HG03108 (cell line): ENCODE results near the gene PATE3.

Experiments
- ATAC-seq: cut with Tn5 transposase; IDR thresholded peaks from one replicate; pipeline ENCODE4 v1.9.1; 2021; ENCODE audit warnings: moderate library complexity; ENCODE audit not compliant: unreplicated experiment

PATE3 gene, protein sequence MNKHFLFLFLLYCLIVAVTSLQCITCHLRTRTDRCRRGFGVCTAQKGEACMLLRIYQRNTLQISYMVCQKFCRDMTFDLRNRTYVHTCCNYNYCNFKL

DNA sequence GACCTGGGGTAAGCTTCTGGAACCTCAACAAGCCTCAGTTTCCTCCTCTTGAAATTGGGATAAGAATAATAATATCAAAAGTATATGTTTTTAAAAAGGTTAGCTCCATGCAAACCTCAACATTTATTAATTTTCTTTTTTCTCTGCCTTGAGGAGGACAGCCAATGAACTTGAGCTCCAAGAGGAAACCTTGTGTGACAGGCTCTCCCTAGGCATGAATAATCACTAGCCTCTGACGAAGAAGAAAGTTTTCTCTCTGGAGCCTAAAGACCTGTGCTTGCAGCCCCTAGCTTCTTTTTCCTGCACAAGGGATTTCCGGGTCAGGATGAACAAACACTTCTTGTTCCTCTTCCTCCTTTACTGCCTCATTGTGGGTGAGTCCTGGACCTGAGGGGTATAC lies at the start of gene PATE3:
TSS of gene PATE3 (plus strand) at position 301 of the 400 bp plus-strand sequence. CDS start at position 326, 25 bp downstream.
- no peak for ATAC-seq

GRCh38 chr11:125740617-125741016 lies 47.3 kb upstream of the PATE3 start:
- ATAC-seq, result no peak

GRCh38 chr11:125743681-125744080 lies 44.2 kb upstream of the PATE3 start:
- ATAC-seq, result no peak

- no peak for ATAC-seq
Measured at GRCh38 chr11:125745979-125746378, 41.9 kb upstream of the PATE3 start, which contains the start of gene PATE1. Gene PATE1 (plus strand): TSS chr11:125746279. CDS start chr11:125746305, 26 bp downstream.

DNA sequence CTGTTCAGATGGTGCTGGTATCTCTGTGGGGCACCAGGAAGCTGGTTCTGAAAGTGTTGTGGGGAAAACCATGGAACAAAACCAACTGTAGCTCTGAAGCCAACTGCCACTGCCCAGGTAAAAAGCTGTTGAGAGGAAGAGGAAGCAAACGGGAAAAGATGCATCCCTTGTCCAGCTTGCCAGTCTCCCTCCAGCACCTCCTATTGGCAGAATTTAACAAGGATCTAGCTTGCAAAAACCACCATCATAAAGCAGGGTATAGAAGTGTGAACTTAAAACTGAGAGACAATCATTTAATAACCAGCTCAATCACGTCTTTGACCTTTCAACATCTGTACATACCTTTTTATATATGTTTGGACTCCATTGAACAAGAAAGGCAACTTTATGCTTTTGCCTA lies 37.3 kb upstream of the PATE3 start:
- ATAC-seq, result no peak

GRCh38 chr11:125756050-125756449 lies 31.9 kb upstream of the PATE3 start:
- ATAC-seq, result no peak

- ATAC-seq, result no peak
Measured at GRCh38 chr11:125762445-125762844, 25.5 kb upstream of the PATE3 start.

DNA sequence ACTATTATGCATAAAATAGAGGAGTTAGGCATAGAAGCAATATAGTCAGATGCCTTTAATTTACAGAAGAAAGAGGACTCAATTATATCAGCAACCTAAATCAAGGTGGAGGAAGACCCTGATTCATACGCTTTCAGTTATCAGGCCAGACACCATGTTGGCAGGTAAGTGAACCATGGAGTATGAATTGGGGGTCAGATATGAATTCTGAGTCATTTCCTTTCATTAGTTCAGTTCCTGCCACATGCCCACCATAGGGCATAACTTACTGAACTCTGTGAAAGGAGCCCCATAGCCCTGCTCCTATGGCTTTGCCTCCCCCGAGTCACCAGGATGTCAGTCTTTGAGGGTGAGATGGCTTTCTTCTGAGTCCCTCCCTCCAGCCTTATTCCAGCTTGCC lies 24.4 kb upstream of the PATE3 start:
- ATAC-seq, result no peak

GRCh38 chr11:125766251-125766650 lies 21.7 kb upstream of the PATE3 start:
- ATAC-seq, result no peak

DNA sequence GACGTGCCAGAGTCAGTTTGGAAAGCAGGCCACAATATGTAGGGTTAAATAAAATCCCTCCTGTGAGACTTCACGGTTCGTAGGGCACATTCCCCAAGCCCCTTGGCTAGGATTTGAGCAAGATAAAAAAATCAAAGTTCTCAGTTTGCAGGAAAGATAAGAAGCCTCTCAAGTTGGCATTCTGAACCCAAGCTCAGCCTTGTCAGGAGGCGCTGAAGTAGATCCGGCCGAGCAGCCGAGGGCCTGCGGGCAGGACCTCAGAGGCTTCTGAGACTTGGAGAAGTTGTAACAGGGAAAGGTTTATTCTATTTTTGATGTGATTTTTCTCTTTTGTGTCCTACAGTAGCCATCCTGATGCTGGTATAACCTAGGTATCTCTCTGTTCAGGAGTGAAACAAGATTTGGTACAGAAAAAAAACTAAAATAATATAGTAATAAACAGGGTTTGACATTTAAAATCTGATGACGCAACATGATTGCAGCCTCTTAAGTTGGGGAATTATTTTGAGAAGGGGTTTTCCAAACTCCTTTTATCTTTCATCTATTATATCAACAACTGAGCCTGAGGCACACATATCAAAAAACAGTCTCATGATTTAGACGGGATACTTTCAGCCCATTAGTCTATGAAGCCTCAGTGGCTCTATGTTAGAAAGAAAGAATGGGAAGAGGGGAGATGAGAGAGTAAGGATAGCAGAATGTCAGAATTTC lies 19.4 kb upstream of the PATE3 start:
- no peak for ATAC-seq

DNA sequence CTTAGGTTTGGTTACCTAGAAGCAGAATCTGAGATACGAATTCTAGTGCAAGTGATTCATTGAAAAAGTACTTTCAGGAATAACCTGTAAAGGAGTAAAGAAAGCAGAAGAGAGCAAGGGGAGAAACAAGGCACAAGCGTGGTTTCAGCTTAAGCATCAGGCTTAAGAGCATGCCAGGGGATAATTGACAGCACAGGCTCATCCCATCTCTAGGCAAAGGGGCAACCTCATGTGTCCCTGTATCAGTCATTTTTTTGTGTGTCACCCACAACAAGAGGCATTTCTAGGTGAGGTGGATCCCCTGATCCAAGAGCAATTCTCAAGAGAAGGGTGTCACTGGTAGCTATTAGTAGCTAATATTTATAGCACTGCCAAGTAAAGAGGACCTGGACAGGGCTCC lies 17.3 kb upstream of the PATE3 start:
- ATAC-seq, result no peak

GRCh38 chr11:125772834-125773505 lies 15.0 kb upstream of the PATE3 start:
- ATAC-seq, result no peak

DNA sequence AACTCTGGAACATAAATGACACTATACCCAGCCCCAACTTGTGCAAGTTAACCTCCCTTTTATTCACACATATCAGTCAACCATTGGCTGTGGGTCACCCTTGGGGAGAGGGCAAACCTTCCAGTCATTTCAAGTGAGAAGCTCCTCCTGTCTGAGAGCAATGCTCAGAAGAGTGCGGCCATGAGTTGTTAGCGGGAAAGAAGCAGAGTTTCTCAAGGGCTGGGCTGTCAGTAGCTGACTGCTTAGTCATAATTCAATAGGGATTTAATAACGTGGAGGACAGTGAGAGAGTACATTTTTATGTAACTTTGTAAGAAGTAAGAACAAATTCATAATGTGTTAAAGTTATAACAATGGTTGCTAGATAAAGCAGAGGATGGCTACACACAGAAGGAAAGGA lies 14.4 kb upstream of the PATE3 start:
- no peak for ATAC-seq

- no peak for ATAC-seq
Measured at GRCh38 chr11:125777309-125777708, 10.6 kb upstream of the PATE3 start.

DNA sequence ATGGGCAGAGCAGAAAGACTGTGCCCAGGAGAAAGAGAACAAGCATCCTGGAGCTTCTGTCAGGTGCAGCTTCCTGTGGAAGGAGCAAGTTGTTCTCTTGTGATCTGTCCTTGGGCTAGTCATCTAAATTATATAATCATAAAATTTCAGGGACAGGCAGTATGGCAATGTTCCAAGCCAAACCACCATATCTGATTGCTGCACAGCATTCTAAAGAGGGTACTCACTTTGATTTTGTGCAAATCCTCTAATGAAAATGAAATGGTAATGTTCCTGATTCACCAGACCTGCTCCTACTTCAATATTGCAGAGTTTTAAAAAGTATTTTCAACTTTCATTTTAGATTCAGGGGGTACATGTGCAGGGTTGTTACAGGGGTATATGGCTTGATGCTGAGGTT lies 9.2 kb upstream of the PATE3 start, which contains the start of gene PATE2:
TSS of gene PATE2 (minus strand) at position 101 of the 400 bp plus-strand sequence. CDS start at position 46, 55 bp downstream.
- no peak for ATAC-seq

- ATAC-seq, result no peak
Measured at GRCh38 chr11:125784678-125785077, 3.2 kb upstream of the PATE3 start.

GRCh38 chr11:125790825-125791224 lies 2.9 kb downstream of the PATE3 start:
- ATAC-seq, result no peak

GRCh38 chr11:125797641-125798040 lies 9.7 kb downstream of the PATE3 start:
- no peak for ATAC-seq

DNA sequence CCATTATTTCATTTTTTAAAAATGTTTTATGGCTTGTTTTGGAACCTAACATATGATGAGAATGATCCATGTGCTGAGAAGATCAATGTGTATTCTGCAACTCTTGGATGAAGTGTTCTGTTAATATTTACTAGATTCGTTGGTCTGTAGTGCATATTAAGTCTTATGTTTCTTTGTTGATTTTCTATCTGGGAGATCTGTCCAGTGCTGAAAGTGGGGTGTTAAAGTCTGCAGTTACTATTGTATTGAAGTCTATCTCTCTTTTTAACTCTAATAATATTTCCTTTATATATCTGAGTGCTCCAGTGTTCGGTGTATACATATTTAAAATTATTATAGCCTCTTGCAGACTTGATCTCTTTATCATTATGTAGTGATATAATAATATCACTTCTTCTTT lies 11.9 kb downstream of the PATE3 start:
- no peak for ATAC-seq

DNA sequence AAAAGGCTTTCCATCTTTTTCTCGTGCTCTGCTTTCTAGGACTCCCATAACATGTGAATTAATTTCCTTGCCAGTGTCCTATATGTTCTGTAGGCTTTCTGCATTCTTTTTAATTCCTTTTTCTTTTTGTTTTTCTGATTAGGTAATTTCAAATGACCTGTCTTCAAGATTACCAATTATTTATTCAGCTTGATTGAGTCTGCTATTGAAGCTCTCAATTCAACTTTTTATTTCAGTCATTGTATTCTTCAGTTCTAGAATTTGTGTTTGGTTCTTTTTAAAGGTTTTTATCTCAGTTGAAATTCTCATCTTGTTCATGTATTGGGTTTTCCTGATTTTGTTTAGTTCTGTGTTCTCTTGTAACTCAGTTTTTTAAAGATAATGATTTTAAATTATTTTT lies 14.5 kb downstream of the PATE3 start:
- ATAC-seq, result no peak

GRCh38 chr11:125807909-125808308 lies 20.0 kb downstream of the PATE3 start:
- no peak for ATAC-seq

DNA sequence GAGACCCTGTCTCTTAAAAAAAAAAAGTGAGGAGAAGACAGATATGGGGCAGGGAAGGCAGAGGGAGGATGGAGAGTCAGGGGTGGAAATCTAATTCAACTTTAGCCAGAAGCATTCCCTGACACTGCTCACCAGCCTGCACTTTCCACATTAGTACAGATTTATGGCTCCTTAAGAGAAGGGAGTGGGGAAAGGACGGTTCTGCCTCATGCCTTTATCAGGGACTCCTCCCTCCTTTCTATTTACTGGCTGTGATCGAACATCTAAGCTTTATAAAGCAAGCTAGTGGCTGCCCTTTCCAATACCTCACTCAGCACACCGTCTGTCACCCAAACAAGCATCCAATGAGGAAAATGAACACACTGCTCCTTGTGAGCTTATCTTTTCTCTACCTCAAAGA lies 45.1 kb downstream of the PATE3 start, which contains the start of gene PATE4:
TSS of gene PATE4 (plus strand) at position 301 of the 400 bp plus-strand sequence. CDS start at position 345, 44 bp downstream.
- ATAC-seq, result no peak
